ENCODE measurements around the gene FANK1.
"Not testable (repeated sequence)": the region's sequence is repeated elsewhere in the genome, so short reads cannot be mapped to it uniquely, and the experiment has no call there.

FANK1 gene

GRCh38 chr10:126027692-126028091, 131.3 kb downstream of the FANK1 start:
- Histone ChIP-seq H3K4me1 (ENCODE audit: insufficient read depth, low read length) (no peaks in the 10 kb centered on the region), H3K9me3 (ENCODE audit: control insufficient read depth, insufficient read depth, low read length) (no peaks in the 10 kb centered on the region), H3K9ac (ENCODE audit: low read depth, low read length) (no peak overlapping the region), H3K36me3 (ENCODE audit: insufficient read depth, low read length) (no peaks in the 10 kb centered on the region)

GRCh38 chr10:126029999-126030398, 133.6 kb downstream of the FANK1 start:
- Histone ChIP-seq H3K4me1 (ENCODE audit: insufficient read depth, low read length) (no peaks in the 10 kb centered on the region), H3K36me3 (ENCODE audit: insufficient read depth, low read length) (no peaks in the 10 kb centered on the region), H3K9ac (ENCODE audit: low read depth, low read length) (no peak overlapping the region), H3K9me3 (ENCODE audit: control insufficient read depth, insufficient read depth, low read length) (no peaks in the 10 kb centered on the region)

- H3K4me1 ChIP-seq (ENCODE audit: insufficient read depth, low read length) = no peaks in the 10 kb centered on the region
- no peaks in the 10 kb centered on the region for H3K36me3 ChIP-seq (ENCODE audit: insufficient read depth, low read length)
- H3K9me3 ChIP-seq (ENCODE audit: control insufficient read depth, insufficient read depth, low read length) = no peaks in the 10 kb centered on the region
- H3K9ac ChIP-seq (ENCODE audit: low read depth, low read length) = no peak overlapping the region
Observed at GRCh38 chr10:126034586-126034985, 138.2 kb downstream of the FANK1 start.

GRCh38 chr10:126036515-126036914, 140.2 kb downstream of the FANK1 start:
- H3K36me3 ChIP-seq (ENCODE audit: insufficient read depth, low read length) = no peaks in the 10 kb centered on the region
- H3K4me1 ChIP-seq (ENCODE audit: insufficient read depth, low read length) = no peaks in the 10 kb centered on the region
- no peaks in the 10 kb centered on the region for H3K9me3 ChIP-seq (ENCODE audit: control insufficient read depth, insufficient read depth, low read length)
- H3K9ac ChIP-seq (ENCODE audit: low read depth, low read length) = no peak overlapping the region

- peaks cover 6% of the 10 kb centered on the region for H3K4me1 ChIP-seq (ENCODE audit: insufficient read depth, low read length)
- no peak overlapping the region for H3K9ac ChIP-seq (ENCODE audit: low read depth, low read length)
- no peaks in the 10 kb centered on the region for H3K36me3 ChIP-seq (ENCODE audit: insufficient read depth, low read length)
- H3K9me3 ChIP-seq (ENCODE audit: control insufficient read depth, insufficient read depth, low read length) = no peaks in the 10 kb centered on the region
Observed at GRCh38 chr10:126037946-126038345, 141.6 kb downstream of the FANK1 start.

- H3K36me3 ChIP-seq (ENCODE audit: insufficient read depth, low read length) = no peaks in the 10 kb centered on the region
- no peaks in the 10 kb centered on the region for H3K9me3 ChIP-seq (ENCODE audit: control insufficient read depth, insufficient read depth, low read length)
- no peak overlapping the region for H3K9ac ChIP-seq (ENCODE audit: low read depth, low read length)
- H3K4me1 ChIP-seq (ENCODE audit: insufficient read depth, low read length) = peaks cover 6% of the 10 kb centered on the region
Observed at GRCh38 chr10:126041117-126041516, 144.8 kb downstream of the FANK1 start.

- Histone ChIP-seq H3K9me3 (ENCODE audit: control insufficient read depth, insufficient read depth, low read length) (no peaks in the 10 kb centered on the region), H3K9ac (ENCODE audit: low read depth, low read length) (no peak overlapping the region)
Observed at GRCh38 chr10:126041804-126042231, 145.5 kb downstream of the FANK1 start.

GRCh38 chr10:126042354-126042753, 146.0 kb downstream of the FANK1 start:
- Histone ChIP-seq H3K36me3 (ENCODE audit: insufficient read depth, low read length) (no peaks in the 10 kb centered on the region), H3K4me1 (ENCODE audit: insufficient read depth, low read length) (peaks cover 6% of the 10 kb centered on the region), H3K9ac (ENCODE audit: low read depth, low read length) (no peak overlapping the region), H3K9me3 (ENCODE audit: control insufficient read depth, insufficient read depth, low read length) (no peaks in the 10 kb centered on the region)

More at GRCh38 chr10:126041804-126042231, 145.5 kb downstream of the FANK1 start:
- Histone ChIP-seq H3K4me1 (ENCODE audit: insufficient read depth, low read length) (peaks cover 6% of the 10 kb centered on the region), H3K36me3 (ENCODE audit: insufficient read depth, low read length) (no peaks in the 10 kb centered on the region)

GRCh38 chr10:126042906-126043305, 146.5 kb downstream of the FANK1 start:
- peaks cover 6% of the 10 kb centered on the region for H3K4me1 ChIP-seq (ENCODE audit: insufficient read depth, low read length)
- H3K36me3 ChIP-seq (ENCODE audit: insufficient read depth, low read length) = no peaks in the 10 kb centered on the region
- no peak overlapping the region for H3K9ac ChIP-seq (ENCODE audit: low read depth, low read length)
- no peaks in the 10 kb centered on the region for H3K9me3 ChIP-seq (ENCODE audit: control insufficient read depth, insufficient read depth, low read length)

- Histone ChIP-seq H3K36me3 (ENCODE audit: insufficient read depth, low read length) (no peaks in the 10 kb centered on the region), H3K9ac (ENCODE audit: low read depth, low read length) (no peak overlapping the region), H3K9me3 (ENCODE audit: control insufficient read depth, insufficient read depth, low read length) (no peaks in the 10 kb centered on the region)
Observed at GRCh38 chr10:126043389-126043788, 147.0 kb downstream of the FANK1 start.

GRCh38 chr10:126045861-126046260, 149.5 kb downstream of the FANK1 start:
- no peak overlapping the region for H3K9ac ChIP-seq (ENCODE audit: low read depth, low read length)
- no peaks in the 10 kb centered on the region for H3K9me3 ChIP-seq (ENCODE audit: control insufficient read depth, insufficient read depth, low read length)
- H3K36me3 ChIP-seq (ENCODE audit: insufficient read depth, low read length) = no peaks in the 10 kb centered on the region
- H3K4me1 ChIP-seq (ENCODE audit: insufficient read depth, low read length) = peaks cover 6% of the 10 kb centered on the region

More at GRCh38 chr10:126043389-126043788, 147.0 kb downstream of the FANK1 start:
- peaks cover 6% of the 10 kb centered on the region for H3K4me1 ChIP-seq (ENCODE audit: insufficient read depth, low read length)

GRCh38 chr10:126046831-126047230, 150.5 kb downstream of the FANK1 start:
- H3K9ac ChIP-seq (ENCODE audit: low read depth, low read length) = no peak overlapping the region
- H3K9me3 ChIP-seq (ENCODE audit: control insufficient read depth, insufficient read depth, low read length) = no peaks in the 10 kb centered on the region
- peaks cover 6% of the 10 kb centered on the region for H3K4me1 ChIP-seq (ENCODE audit: insufficient read depth, low read length)

GRCh38 chr10:126047749-126048148, 151.4 kb downstream of the FANK1 start:
- H3K9ac ChIP-seq (ENCODE audit: low read depth, low read length); H3K9me3 ChIP-seq (ENCODE audit: control insufficient read depth, insufficient read depth, low read length); H3K4me1 ChIP-seq (ENCODE audit: insufficient read depth, low read length); H3K36me3 ChIP-seq (ENCODE audit: insufficient read depth, low read length): not testable (repeated sequence)

More at GRCh38 chr10:126046831-126047230, 150.5 kb downstream of the FANK1 start:
- no peaks in the 10 kb centered on the region for H3K36me3 ChIP-seq (ENCODE audit: insufficient read depth, low read length)

- no peaks in the 10 kb centered on the region for H3K36me3 ChIP-seq (ENCODE audit: insufficient read depth, low read length)
- no peak overlapping the region for H3K9ac ChIP-seq (ENCODE audit: low read depth, low read length)
- no peaks in the 10 kb centered on the region for H3K9me3 ChIP-seq (ENCODE audit: control insufficient read depth, insufficient read depth, low read length)
- H3K4me1 ChIP-seq (ENCODE audit: insufficient read depth, low read length) = no peaks in the 10 kb centered on the region
Observed at GRCh38 chr10:126049759-126050700, 153.7 kb downstream of the FANK1 start.

GRCh38 chr10:126052171-126052570, 155.8 kb downstream of the FANK1 start:
- Histone ChIP-seq H3K4me1 (ENCODE audit: insufficient read depth, low read length) (no peaks in the 10 kb centered on the region), H3K9me3 (ENCODE audit: control insufficient read depth, insufficient read depth, low read length) (no peaks in the 10 kb centered on the region), H3K36me3 (ENCODE audit: insufficient read depth, low read length) (no peaks in the 10 kb centered on the region), H3K9ac (ENCODE audit: low read depth, low read length) (no peak overlapping the region)
